Liver (tissue), 9 donors: ENCODE measurements around the gene CCDC81. TPM values are rescaled to one million over a fixed set of nuclear protein-coding genes. Genes with fewer than 3 reads are reported as not detected.

Experiments
- DNase-seq: peaks from one replicate; pipeline ENCODE4 v3.0.0-alpha.2; 2017; ENCODE audit warnings: low spot score
- H3K27ac ChIP-seq, 2 donors: one replicate each; pipeline ENCODE4 v1.7.0; 2013; ENCODE audit warnings: inconsistent platforms in 2 of 2, low read length in 2 of 2, control low read depth in 1 of 2, low read depth in 1 of 2, mild to moderate bottlenecking in 1 of 2
- H3K27me3 ChIP-seq, 4 donors: one replicate each; pipeline versions ENCODE4 v1.6.1 to v1.7.0; 2013; ENCODE audit warnings: low read length in 3 of 4, inconsistent platforms in 1 of 4, mild to moderate bottlenecking in 1 of 4, moderate library complexity in 1 of 4; ENCODE audit not compliant: control insufficient read depth in 4 of 4, insufficient read depth in 4 of 4
- H3K36me3 ChIP-seq, 4 donors: one replicate each; pipeline versions ENCODE4 v1.6.1 to v1.7.0; 2013; ENCODE audit warnings: low read length in 3 of 4, mild to moderate bottlenecking in 3 of 4, low read depth in 1 of 4, moderate library complexity in 1 of 4; ENCODE audit not compliant: control insufficient read depth in 4 of 4, insufficient read depth in 3 of 4
- H3K4me1 ChIP-seq, 4 donors: one replicate each; pipeline versions ENCODE4 v1.6.1 to v1.7.0; 2013; ENCODE audit warnings: low read length in 3 of 4, mild to moderate bottlenecking in 3 of 4, moderate library complexity in 1 of 4; ENCODE audit not compliant: control insufficient read depth in 4 of 4, insufficient read depth in 4 of 4
- H3K4me3 ChIP-seq, 3 donors: one replicate each; pipeline versions ENCODE4 v1.6.1 to v1.7.0; 2013; ENCODE audit warnings: low read length in 3 of 3, control low read depth in 1 of 3, low read depth in 1 of 3, mild to moderate bottlenecking in 1 of 3
- H3K9ac ChIP-seq, 2 donors: one replicate each; pipeline ENCODE4 v1.7.0; 2013; ENCODE audit warnings: low read length in 2 of 2, mild to moderate bottlenecking in 2 of 2, moderate library complexity in 2 of 2, control low read depth in 1 of 2, low read depth in 1 of 2
- H3K9me3 ChIP-seq, 4 donors: one replicate each; pipeline versions ENCODE4 v1.6.1 to v1.7.0; 2013; ENCODE audit warnings: low read length in 3 of 4; ENCODE audit not compliant: control insufficient read depth in 4 of 4
- ATF3 ChIP-seq: IDR thresholded peaks from 2 replicates; pipeline ENCODE4 v1.6.1; 2016; ENCODE audit warnings: antibody characterized with exemption
- EGR1 ChIP-seq, 2 donors: IDR thresholded peaks; 2 replicates each; pipeline ENCODE4 v1.6.1; 2016 to 2018; ENCODE audit warnings: antibody characterized with exemption in 2 of 2, low read depth in 2 of 2
- FOXA1 ChIP-seq: IDR thresholded peaks from 2 replicates; pipeline ENCODE4 v1.6.1; 2016; ENCODE audit warnings: antibody characterized with exemption
- GABPA ChIP-seq, 2 donors: IDR thresholded peaks in 1 of 2; conservative IDR thresholded peaks in 1 of 2; 2 replicates each; pipeline ENCODE4 v1.6.1; 2016; ENCODE audit warnings: antibody characterized with exemption in 2 of 2, mild to moderate bottlenecking in 1 of 2, moderate library complexity in 1 of 2
- HNF4A ChIP-seq, 2 donors: conservative IDR thresholded peaks; 2 replicates each; pipeline ENCODE4 v1.6.1; 2016; ENCODE audit warnings: antibody characterized with exemption in 2 of 2, mild to moderate bottlenecking in 2 of 2
- HNF4G ChIP-seq: IDR thresholded peaks from 2 replicates; pipeline ENCODE4 v1.6.1; 2016; ENCODE audit warnings: antibody characterized with exemption
- MAX ChIP-seq: IDR thresholded peaks from 2 replicates; pipeline ENCODE4 v1.6.1; 2016; ENCODE audit warnings: antibody characterized with exemption
- NR2F2 ChIP-seq: IDR thresholded peaks from 2 replicates; pipeline ENCODE4 v1.6.1; 2016; ENCODE audit warnings: antibody characterized with exemption
- RAD21 ChIP-seq, 2 donors: IDR thresholded peaks; 2 replicates each; pipeline ENCODE4 v1.6.1; 2016; ENCODE audit warnings: antibody characterized with exemption in 2 of 2, mild to moderate bottlenecking in 2 of 2
- REST ChIP-seq: IDR thresholded peaks from 2 replicates; pipeline ENCODE4 v1.6.1; 2016; ENCODE audit warnings: antibody characterized with exemption, mild to moderate bottlenecking
- RXRA ChIP-seq, 2 donors: IDR thresholded peaks; 2 replicates each; pipeline ENCODE4 v1.6.1; 2017 to 2018; ENCODE audit warnings: antibody characterized with exemption in 2 of 2, mild to moderate bottlenecking in 1 of 2
- SP1 ChIP-seq: IDR thresholded peaks from 2 replicates; pipeline ENCODE4 v1.6.1; 2018; ENCODE audit warnings: antibody characterized with exemption, mild to moderate bottlenecking
- TAF1 ChIP-seq: conservative IDR thresholded peaks from 2 replicates; pipeline ENCODE4 v1.6.1; 2016; ENCODE audit warnings: antibody characterized with exemption, mild to moderate bottlenecking
- YY1 ChIP-seq: IDR thresholded peaks from 2 replicates; pipeline ENCODE4 v1.6.1; 2016; ENCODE audit warnings: antibody characterized with exemption, mild to moderate bottlenecking
- WGBS: extraction: QIAGEN DNeasy Blood & Tissue Kit; methylation state at CpG from one replicate; pipeline ENCODE4 v1.1.7; 2013; 5-methylcytosine and 5-hydroxymethylcytosine counted together
- polyA plus RNA-seq, 2 donors: library from polyadenylated mRNA; stranded (reverse) in 1 of 2; unstranded in 1 of 2; fragments of 200-250 nt in 1 of 2; fragments of >200 nt in 1 of 2; fragmentation: Nextera tagmentation in 1 of 2; extraction: Ambion mirVana in 1 of 2; gene quantifications; one replicate each; pipeline versions ENCODE4 v1.2.1 to v1.2.3, GENCODE V29; 2013 to 2015
- total RNA-seq, 2 donors: library from RNA; depleted of rRNA; stranded (reverse); fragments of >200 nt; gene quantifications; one replicate each; pipeline ENCODE4 v1.2.3, GENCODE V29; 2014
- TF ChIP-seq, protein P1 (sequence below): IDR thresholded peaks from 2 replicates; pipeline ENCODE4 v1.6.1; 2016; ENCODE audit warnings: antibody characterized with exemption
- donor health status: healthy.
- donor health status: healthy.
- donor health status: healthy.
- donor health status: healthy.
- donor health status: healthy.

CCDC81 gene
- total and polyA plus RNA-seq, 4 donors = 0.32 to 1.1 (median 0.67) TPM; not detected in 1

DNA sequence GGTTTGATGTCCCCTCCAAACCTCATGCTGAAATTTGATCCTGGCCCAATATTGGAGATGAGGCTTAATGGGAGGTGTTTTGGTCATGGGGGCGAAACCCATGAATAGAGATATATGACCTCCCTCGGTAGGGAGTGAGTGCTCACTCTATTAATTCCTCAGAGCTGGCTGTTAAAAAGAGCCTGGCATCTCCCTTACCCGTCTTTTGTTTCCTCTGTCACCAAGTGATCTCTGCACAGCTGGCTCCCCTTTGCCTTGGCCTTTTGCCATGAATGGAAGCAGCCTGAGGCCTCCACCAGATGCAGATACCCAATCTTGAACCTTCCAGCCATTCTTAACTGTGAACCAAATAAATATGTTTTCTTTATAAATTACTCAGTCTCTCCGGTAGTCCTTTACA, 4.5 kb upstream of the CCDC81 start:
- H3K4me3 ChIP-seq = no peak overlapping the region
- TF ChIP-seq MAX = no peak
- no peak for TF ChIP-seq REST
- TF ChIP-seq SP1 = no peak
- no peak for TF ChIP-seq ATF3
- no peak for TF ChIP-seq RXRA (IDR thresholded peaks at IDR 0.05)
- TF ChIP-seq, protein P1, sequence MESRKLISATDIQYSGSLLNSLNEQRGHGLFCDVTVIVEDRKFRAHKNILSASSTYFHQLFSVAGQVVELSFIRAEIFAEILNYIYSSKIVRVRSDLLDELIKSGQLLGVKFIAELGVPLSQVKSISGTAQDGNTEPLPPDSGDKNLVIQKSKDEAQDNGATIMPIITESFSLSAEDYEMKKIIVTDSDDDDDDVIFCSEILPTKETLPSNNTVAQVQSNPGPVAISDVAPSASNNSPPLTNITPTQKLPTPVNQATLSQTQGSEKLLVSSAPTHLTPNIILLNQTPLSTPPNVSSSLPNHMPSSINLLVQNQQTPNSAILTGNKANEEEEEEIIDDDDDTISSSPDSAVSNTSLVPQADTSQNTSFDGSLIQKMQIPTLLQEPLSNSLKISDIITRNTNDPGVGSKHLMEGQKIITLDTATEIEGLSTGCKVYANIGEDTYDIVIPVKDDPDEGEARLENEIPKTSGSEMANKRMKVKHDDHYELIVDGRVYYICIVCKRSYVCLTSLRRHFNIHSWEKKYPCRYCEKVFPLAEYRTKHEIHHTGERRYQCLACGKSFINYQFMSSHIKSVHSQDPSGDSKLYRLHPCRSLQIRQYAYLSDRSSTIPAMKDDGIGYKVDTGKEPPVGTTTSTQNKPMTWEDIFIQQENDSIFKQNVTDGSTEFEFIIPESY = no peak
- TF ChIP-seq FOXA1 = no peak
- no peak for TF ChIP-seq RAD21 (IDR thresholded peaks at IDR 0.05)
- no peak for TF ChIP-seq YY1
- no peak for TF ChIP-seq TAF1
- no peaks in the 10 kb centered on the region for H3K9me3 ChIP-seq
- no peaks in the 10 kb centered on the region for H3K4me1 ChIP-seq
- no peaks in the 10 kb centered on the region for H3K36me3 ChIP-seq
- H3K9ac ChIP-seq = no peak overlapping the region
- 75% methylated on average over 4 of the region's 4 CpGs for WGBS
- DNase-seq = no peak
- no peak overlapping the region for H3K27ac ChIP-seq
- no peaks in the 10 kb centered on the region for H3K27me3 ChIP-seq

GRCh38 chr11:86370922-86371594, 3.6 kb upstream of the CCDC81 start:
- Histone ChIP-seq H3K4me1 (no peaks in the 10 kb centered on the region), H3K9me3 (no peaks in the 10 kb centered on the region), H3K27ac (no peak overlapping the region), H3K4me3 (no peak overlapping the region), H3K27me3 (no peaks in the 10 kb centered on the region), H3K36me3 (no peaks in the 10 kb centered on the region), H3K9ac (no peak overlapping the region)
- no peak for TF ChIP-seq HNF4G
- no peak for TF ChIP-seq HNF4A (conservative IDR thresholded peaks at IDR 0.05)
- no peak for TF ChIP-seq RXRA (IDR thresholded peaks at IDR 0.05)
- TF ChIP-seq SP1 = no peak
- TF ChIP-seq GABPA (IDR thresholded peaks at IDR 0.05 in 1 of 2, conservative IDR thresholded peaks at IDR 0.05 in 1 of 2) = no peak
- TF ChIP-seq RAD21 (IDR thresholded peaks at IDR 0.05) = no peak
- TF ChIP-seq NR2F2 = no peak
- TF ChIP-seq, protein P1 = no peak
- TF ChIP-seq FOXA1 = no peak
- no peak for TF ChIP-seq EGR1 (IDR thresholded peaks at IDR 0.05; ENCODE audit: low read depth in 2 of 2)
- 77% methylated on average over 6 of the region's 6 CpGs for WGBS
- DNase-seq = no peak
